Measurements from ENCODE around the gene RPL22.

DNA sequence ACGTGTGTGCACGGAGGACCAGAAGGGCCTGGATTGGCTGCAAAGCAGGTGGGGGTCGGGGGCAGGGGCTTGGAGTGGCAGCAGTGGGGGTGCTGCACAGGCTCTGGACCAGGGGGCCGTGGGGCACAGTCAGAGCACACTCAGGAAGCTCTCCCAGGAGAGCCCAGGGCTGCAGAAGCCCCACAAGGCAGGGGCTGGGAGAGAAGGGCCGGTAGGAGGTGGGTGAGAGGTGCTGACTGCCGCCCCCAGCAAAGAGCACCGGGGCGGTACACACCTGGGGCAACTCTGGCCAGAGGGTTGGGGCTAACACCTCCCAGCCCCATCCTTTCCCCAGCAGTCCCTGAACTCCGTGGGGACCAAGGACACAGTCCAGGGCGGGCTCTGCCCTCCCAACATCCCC, 33.2 kb downstream of the RPL22 start:
- TF ChIP-seq, protein P1, sequence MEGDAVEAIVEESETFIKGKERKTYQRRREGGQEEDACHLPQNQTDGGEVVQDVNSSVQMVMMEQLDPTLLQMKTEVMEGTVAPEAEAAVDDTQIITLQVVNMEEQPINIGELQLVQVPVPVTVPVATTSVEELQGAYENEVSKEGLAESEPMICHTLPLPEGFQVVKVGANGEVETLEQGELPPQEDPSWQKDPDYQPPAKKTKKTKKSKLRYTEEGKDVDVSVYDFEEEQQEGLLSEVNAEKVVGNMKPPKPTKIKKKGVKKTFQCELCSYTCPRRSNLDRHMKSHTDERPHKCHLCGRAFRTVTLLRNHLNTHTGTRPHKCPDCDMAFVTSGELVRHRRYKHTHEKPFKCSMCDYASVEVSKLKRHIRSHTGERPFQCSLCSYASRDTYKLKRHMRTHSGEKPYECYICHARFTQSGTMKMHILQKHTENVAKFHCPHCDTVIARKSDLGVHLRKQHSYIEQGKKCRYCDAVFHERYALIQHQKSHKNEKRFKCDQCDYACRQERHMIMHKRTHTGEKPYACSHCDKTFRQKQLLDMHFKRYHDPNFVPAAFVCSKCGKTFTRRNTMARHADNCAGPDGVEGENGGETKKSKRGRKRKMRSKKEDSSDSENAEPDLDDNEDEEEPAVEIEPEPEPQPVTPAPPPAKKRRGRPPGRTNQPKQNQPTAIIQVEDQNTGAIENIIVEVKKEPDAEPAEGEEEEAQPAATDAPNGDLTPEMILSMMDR (IDR thresholded peaks at IDR 0.05) = no peak
- TF ChIP-seq POLR2A (IDR thresholded peaks at IDR 0.05) (no peak), POLR2AphosphoS5 (IDR thresholded peaks at IDR 0.05) (no peak)

Measured in prostate gland (tissue), 2 donors.